Adrenal gland (tissue), 12 donors: Measurements from ENCODE around the gene PAX5. TPM values are rescaled to one million over a fixed set of nuclear protein-coding genes. Genes with fewer than 3 reads are reported as not detected.

Source experiments
- DNase-seq, 7 donors: peaks; one replicate each; pipeline ENCODE4 v3.0.0-alpha.2; 2019 to 2020
- H3K27ac ChIP-seq, 5 donors: fragments of 200-600 bp; sonication (generic) in 4 of 5; 1 replicate in 3 of 5; 2 replicates in 2 of 5; pipeline versions ENCODE4 v1.5.1 to v1.8.0; 2016 to 2020; ENCODE audit warnings: mild to moderate bottlenecking in 1 of 5
- H3K27me3 ChIP-seq: fragments of 200-600 bp; 2 replicates; pipeline ENCODE4 v1.8.0; 2021
- H3K36me3 ChIP-seq, 2 donors: fragments of 200-600 bp; replicated peaks in 1 of 2; 1 replicate in 1 of 2; 2 replicates in 1 of 2; pipeline versions ENCODE4 v1.5.1 to v1.8.0; 2018 to 2022
- H3K4me1 ChIP-seq, 2 donors: fragments of 200-600 bp; replicated peaks in 1 of 2; 1 replicate in 1 of 2; 2 replicates in 1 of 2; pipeline versions ENCODE4 v1.5.1 to v1.8.0; 2018 to 2021
- H3K4me3 ChIP-seq, 4 donors: fragments of 200-600 bp; sonication (generic) in 3 of 4; one replicate each; pipeline ENCODE4 v1.5.1; 2016 to 2018
- H3K9me3 ChIP-seq, 3 donors: fragments of 200-600 bp; sonication (generic) in 1 of 3; replicated peaks in 1 of 3; 1 replicate in 2 of 3; 2 replicates in 1 of 3; pipeline versions ENCODE4 v1.5.1 to v1.8.0; 2016 to 2021
- POLR2A ChIP-seq, 2 donors: fragments of 450-650 bp; IDR thresholded peaks; one replicate each; pipeline ENCODE4 v1.6.1; 2017; ENCODE audit warnings: antibody characterized with exemption in 2 of 2, mild to moderate bottlenecking in 2 of 2, moderate library complexity in 1 of 2
- WGBS, 4 donors: extraction: QIAGEN DNeasy Blood & Tissue Kit in 2 of 4; methylation state at CpG; one replicate each; pipeline versions ENCODE4 v1.1.5 to v1.1.7; 2013 to 2017; 5-methylcytosine and 5-hydroxymethylcytosine counted together
- intact Hi-C, 2 donors: fragments of 100-400 bp; cut with DNase I; formaldehyde crosslinking; loops; one replicate each; pipeline versions ENCODE4 v1.14.1 to v1.15.0; 2022 to 2023
- polyA plus RNA-seq, 3 donors: library from polyadenylated mRNA; stranded (reverse); fragments of 200-250 nt in 2 of 3; fragments of 350-450 nt in 1 of 3; fragmentation: Illumina TruSeq in 1 of 3; extraction: RNeasy Lipid Tissue Mini Kit (QIAGEN cat#74804) in 1 of 3; gene quantifications; one replicate each; pipeline ENCODE4 v1.2.3, GENCODE V29; 2013 to 2014
- total RNA-seq, 9 donors: library from RNA; depleted of rRNA in 4 of 9; stranded (reverse); fragments of >200 nt in 4 of 9; fragments of 120-200 nt in 1 of 9; fragmentation: NEBNext Ultra II Directional in 1 of 9; extraction: Animal tissue kit (Norgen Biotek cat#: 25700) in 1 of 9; gene quantifications; one replicate each; pipeline versions ENCODE4 v1.1.0 to v1.2.4, GENCODE V29; 2013 to 2023
- TF ChIP-seq, protein P1 (sequence below), 6 experiments: fragments of 450-650 bp in 4 of 6; fragments of 200-600 bp in 2 of 6; sonication (generic) in 1 of 6; IDR thresholded peaks; 1 replicate in 5 of 6; 2 replicates in 1 of 6; pipeline versions ENCODE4 v1.5.1 to v1.8.0; 2016 to 2021; ENCODE audit warnings: antibody characterized with exemption in 6 of 6, mild to moderate bottlenecking in 2 of 6, moderate library complexity in 1 of 6
- donor health status: healthy with polysubstance abuse.
- donor health status: Bipolar disorder and iron deficiency.
- donor health status: DM: yes; HTN: yes; CAD: no.
- donor health status: DM: no; HTN: no; CAD: no.
- donor health status: DM: no; HTN: no; CAD: no.
- donor health status: DM: yes; HTN: yes; CAD: no.

PAX5 gene
- total and polyA plus RNA-seq, 12 donors = under 0.01 to 0.22 (median 0.09) TPM; not detected in 6

DNA sequence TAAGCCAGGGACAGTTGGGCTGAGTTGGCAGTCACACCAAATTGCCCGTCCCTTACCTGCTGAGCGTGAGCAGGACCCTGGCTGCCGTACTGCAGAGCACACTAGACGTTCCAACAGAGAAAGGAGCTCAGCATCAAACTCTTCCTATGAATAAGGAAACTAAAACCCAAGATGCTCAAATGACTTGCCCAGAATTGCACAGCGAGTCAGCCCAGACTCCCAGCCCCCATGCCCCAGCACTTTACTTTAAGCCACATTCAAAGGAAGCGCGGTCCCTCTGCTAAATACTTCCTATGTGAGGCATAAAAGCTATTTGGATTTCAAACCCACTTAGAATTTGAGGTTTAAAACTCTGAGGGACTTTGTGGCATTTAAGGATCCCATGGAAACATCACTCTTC, 23.9 kb downstream of the PAX5 start:
- no peak for DNase-seq
- Histone ChIP-seq H3K9me3 (no peaks in the 10 kb centered on the region), H3K27ac (no peak overlapping the region), H3K27me3 (peaks cover 19% of the 10 kb centered on the region), H3K36me3 (no peaks in the 10 kb centered on the region), H3K4me1 (no peaks in the 10 kb centered on the region), H3K4me3 (no peak overlapping the region)
- intact Hi-C loops = no loop called here
- TF ChIP-seq, protein P1, sequence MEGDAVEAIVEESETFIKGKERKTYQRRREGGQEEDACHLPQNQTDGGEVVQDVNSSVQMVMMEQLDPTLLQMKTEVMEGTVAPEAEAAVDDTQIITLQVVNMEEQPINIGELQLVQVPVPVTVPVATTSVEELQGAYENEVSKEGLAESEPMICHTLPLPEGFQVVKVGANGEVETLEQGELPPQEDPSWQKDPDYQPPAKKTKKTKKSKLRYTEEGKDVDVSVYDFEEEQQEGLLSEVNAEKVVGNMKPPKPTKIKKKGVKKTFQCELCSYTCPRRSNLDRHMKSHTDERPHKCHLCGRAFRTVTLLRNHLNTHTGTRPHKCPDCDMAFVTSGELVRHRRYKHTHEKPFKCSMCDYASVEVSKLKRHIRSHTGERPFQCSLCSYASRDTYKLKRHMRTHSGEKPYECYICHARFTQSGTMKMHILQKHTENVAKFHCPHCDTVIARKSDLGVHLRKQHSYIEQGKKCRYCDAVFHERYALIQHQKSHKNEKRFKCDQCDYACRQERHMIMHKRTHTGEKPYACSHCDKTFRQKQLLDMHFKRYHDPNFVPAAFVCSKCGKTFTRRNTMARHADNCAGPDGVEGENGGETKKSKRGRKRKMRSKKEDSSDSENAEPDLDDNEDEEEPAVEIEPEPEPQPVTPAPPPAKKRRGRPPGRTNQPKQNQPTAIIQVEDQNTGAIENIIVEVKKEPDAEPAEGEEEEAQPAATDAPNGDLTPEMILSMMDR (IDR thresholded peaks at IDR 0.05) = no peak
- no peak for TF ChIP-seq POLR2A (IDR thresholded peaks at IDR 0.05)
- WGBS, 4 donors = 64 to 77% (median 71%) methylated on average over 7 of the region's 7 CpGs

- WGBS, 4 donors = 75 to 79% (median 78%) methylated on average over 13 of the region's 13 CpGs
- no peaks in the 10 kb centered on the region for H3K4me1 ChIP-seq
- intact Hi-C loops = no loop called here
- no peaks in the 10 kb centered on the region for H3K9me3 ChIP-seq
- no peak overlapping the region for H3K27ac ChIP-seq
- DNase-seq = no peak
- no peak overlapping the region for H3K4me3 ChIP-seq
- no peaks in the 10 kb centered on the region for H3K36me3 ChIP-seq
- TF ChIP-seq, protein P1 (IDR thresholded peaks at IDR 0.05) = no peak
- TF ChIP-seq POLR2A (IDR thresholded peaks at IDR 0.05) = no peak
- peaks cover 31% of the 10 kb centered on the region for H3K27me3 ChIP-seq
Observed at GRCh38 chr9:37007295-37007694, 26.8 kb downstream of the PAX5 start.

DNA sequence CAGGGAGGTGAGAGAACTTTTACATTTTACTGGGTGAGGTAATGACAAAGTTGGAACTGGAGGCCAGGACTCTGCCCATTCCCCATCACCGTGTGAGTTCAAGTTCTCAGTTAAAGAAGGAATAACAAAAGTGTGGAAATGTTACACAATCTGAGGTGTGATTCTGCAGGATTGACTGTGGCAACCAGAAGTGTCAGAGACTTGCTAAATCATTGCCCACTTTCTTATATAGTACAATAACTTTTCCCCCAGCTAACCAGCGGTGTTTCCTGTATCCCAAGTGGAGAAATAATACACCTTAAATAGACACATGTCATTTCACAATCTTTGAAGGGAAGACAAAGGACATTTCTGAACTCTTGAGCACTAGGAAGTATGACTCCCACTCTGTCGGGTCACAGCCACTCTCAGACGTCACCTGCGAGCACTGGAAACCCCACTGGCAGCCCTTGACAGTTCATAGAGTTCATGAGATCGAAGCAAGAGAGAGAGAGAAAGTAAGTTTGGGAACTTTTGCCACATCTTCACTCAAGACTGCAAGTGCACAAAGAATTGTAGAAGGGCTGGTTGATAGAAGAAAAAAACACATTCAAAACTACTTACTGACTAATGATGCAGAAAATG, 28.4 kb downstream of the PAX5 start:
- no peak for TF ChIP-seq POLR2A (IDR thresholded peaks at IDR 0.05)
- TF ChIP-seq, protein P1 (IDR thresholded peaks at IDR 0.05) = no peak
- 60 to 71% (median 65%) methylated on average over 6 of the region's 6 CpGs for WGBS, 4 donors
- intact Hi-C loops = no loop called here
- no peaks in the 10 kb centered on the region for H3K4me1 ChIP-seq
- H3K9me3 ChIP-seq = no peaks in the 10 kb centered on the region
- H3K27me3 ChIP-seq = peaks cover 39% of the 10 kb centered on the region
- H3K4me3 ChIP-seq = no peak overlapping the region
- DNase-seq = no peak
- no peaks in the 10 kb centered on the region for H3K36me3 ChIP-seq
- H3K27ac ChIP-seq = no peak overlapping the region

GRCh38 chr9:37004424-37004935, 29.6 kb downstream of the PAX5 start:
- H3K27me3 ChIP-seq = peaks cover 48% of the 10 kb centered on the region
- TF ChIP-seq POLR2A (IDR thresholded peaks at IDR 0.05) = no peak
- TF ChIP-seq, protein P1 (IDR thresholded peaks at IDR 0.05) = no peak

More at GRCh38 chr9:37004424-37004935, 29.6 kb downstream of the PAX5 start:
- no peak for DNase-seq
- Histone ChIP-seq H3K4me3 (no peak overlapping the region), H3K4me1 (no peaks in the 10 kb centered on the region), H3K9me3 (no peaks in the 10 kb centered on the region), H3K36me3 (no peaks in the 10 kb centered on the region), H3K27ac (no peak overlapping the region)
- 47 to 60% (median 55%) methylated on average over 5 of the region's 5 CpGs for WGBS, 4 donors
- intact Hi-C loops = no loop called here
